Calu3 (cell line): Measurements from ENCODE around the gene ATG2A. TPM values are rescaled to one million over a fixed set of nuclear protein-coding genes. Genes with fewer than 3 reads are reported as not detected.
"Not testable (repeated sequence)": the region's sequence is repeated elsewhere in the genome, so short reads cannot be mapped to it uniquely, and the experiment has no call there.

ENCODE experiments used
- BruUV-seq: library from RNA; stranded (reverse); fragments of 400-500 nt; replicated peaks from 2 replicates; lab custom pipeline; 2021; lab: Mats Ljungman, UMichigan
- CTCF ChIA-PET: fragments of 300-600 bp; sonication (Branson Sonifier 250); formaldehyde crosslinking; loops from one replicate; lab custom pipeline; 2022; ENCODE audit warnings: antibody characterized with exemption; lab: Charles Lee
- DNase-seq: peaks from one replicate; pipeline ENCODE4 v3.0.0; 2022
- H3K27ac Mint-ChIP-seq: one replicate; pipeline ENCODE4 v1.8.0; 2022; ENCODE audit warnings: mixed read lengths; ENCODE audit not compliant: unreplicated experiment
- H3K27me3 Mint-ChIP-seq: one replicate; pipeline ENCODE4 v1.8.0; 2022; ENCODE audit warnings: mixed read lengths; ENCODE audit not compliant: unreplicated experiment
- H3K36me3 Mint-ChIP-seq: one replicate; pipeline ENCODE4 v1.8.0; 2022; ENCODE audit warnings: mild to moderate bottlenecking, moderate library complexity, mixed read lengths; ENCODE audit not compliant: insufficient read depth, unreplicated experiment
- H3K4me1 Mint-ChIP-seq: one replicate; pipeline ENCODE4 v1.8.0; 2022; ENCODE audit warnings: mild to moderate bottlenecking, low read depth, mixed read lengths; ENCODE audit not compliant: unreplicated experiment
- H3K4me3 Mint-ChIP-seq: one replicate; pipeline ENCODE4 v1.8.0; 2022; ENCODE audit warnings: mild to moderate bottlenecking, low read depth, moderate library complexity, mixed read lengths; ENCODE audit not compliant: unreplicated experiment
- H3K9me3 Mint-ChIP-seq: one replicate; pipeline ENCODE4 v1.8.0; 2022; ENCODE audit warnings: low read depth, mixed read lengths; ENCODE audit not compliant: unreplicated experiment
- CTCF ChIP-seq: fragments of 200-600 bp; IDR thresholded peaks from one replicate; pipeline ENCODE4 v1.8.0; 2022; ENCODE audit warnings: antibody characterized with exemption; ENCODE audit not compliant: unreplicated experiment
- intact Hi-C: fragments of 100-400 bp; cut with micrococcal nuclease; formaldehyde crosslinking; loops from one replicate; pipeline ENCODE4 v1.10.0; 2022; ENCODE audit not compliant: unreplicated experiment
- microRNA-seq: library from miRNA; unstranded; fragments of <30 nt; microRNA quantifications from one replicate; pipeline ENCODE4 v1.2.0, GENCODE V29; 2022
- total RNA-seq: library from RNA; stranded (reverse); gene quantifications from 2 replicates; pipeline ENCODE4 v1.2.3, GENCODE V29; 2022

ATG2A gene
- total RNA-seq, 1 experiment from 2014 or later: 29.6 TPM

- BruUV-seq: no TSS peak
- CTCF ChIA-PET: interaction anchor here (0.5 to 4.3 kb wide), 17 partner anchors 9 to 166 kb away, joined by 3 to 49 read pairs (median 4); partner anchors contain the start of genes ARL2, ATG2A, BATF2 and EHD1
- intact Hi-C loops: loop anchor here (5.0 to 10.0 kb wide), 3 partner anchors 149 to 266 kb away; partner anchors contain the start of genes ARL2, BATF2, TM7SF2 and ZNHIT2
- peaks cover 57% of the 10 kb centered on the region for H3K36me3 Mint-ChIP-seq
- no peak overlapping the region for H3K4me3 Mint-ChIP-seq
- no peaks in the 10 kb centered on the region for H3K27me3 Mint-ChIP-seq
- peaks cover 64% of the 10 kb centered on the region for H3K4me1 Mint-ChIP-seq
- DNase-seq: no peak
- TF ChIP-seq CTCF: no peak
- H3K27ac Mint-ChIP-seq: peak overlapping the region; percentile 72
- H3K9me3 Mint-ChIP-seq: no peaks in the 10 kb centered on the region
Observed at GRCh38 chr11:64848214-64848825, 68.7 kb downstream of the ATG2A start.

- Mint-ChIP-seq H3K4me1 (peaks cover 65% of the 10 kb centered on the region), H3K36me3 (peaks cover 55% of the 10 kb centered on the region), H3K27ac (peak overlapping the region; percentile 33), H3K9me3 (no peaks in the 10 kb centered on the region), H3K27me3 (no peaks in the 10 kb centered on the region), H3K4me3 (no peak overlapping the region)
- intact Hi-C loops: loop anchor here (2.0 to 10.0 kb wide), 4 partner anchors 42 to 268 kb away; partner anchors contain the start of genes ARL2, BATF2, TM7SF2 and ZNHIT2
- TF ChIP-seq CTCF: peak; percentile 94
- CTCF ChIA-PET: interaction anchor here (0.6 to 4.3 kb wide), 9 partner anchors 21 to 160 kb away, joined by 3 to 49 read pairs (median 12); partner anchors contain the start of genes BATF2 and EHD1
- BruUV-seq: no TSS peak
- DNase-seq: peak; percentile 97
Observed at GRCh38 chr11:64846998-64847666, 69.9 kb downstream of the ATG2A start.

- Mint-ChIP-seq H3K4me3 (peak overlapping the region; percentile 92), H3K4me1 (peaks cover 51% of the 10 kb centered on the region), H3K36me3 (peaks cover 52% of the 10 kb centered on the region)
- intact Hi-C loops: loop anchor here (2.0 to 10.0 kb wide), 4 partner anchors 43 to 269 kb away; partner anchors contain the start of genes ARL2, BATF2, TM7SF2 and ZNHIT2
- H3K27me3 Mint-ChIP-seq, BruUV-seq, DNase-seq, H3K9me3 Mint-ChIP-seq, H3K27ac Mint-ChIP-seq: not testable (repeated sequence)
- CTCF ChIA-PET: interaction anchor here (1.0 to 4.3 kb wide), 3 partner anchors 42 to 151 kb away, joined by 3 to 49 read pairs (median 11); partner anchors contain the start of gene BATF2
Observed at GRCh38 chr11:64845776-64846129, 71.3 kb downstream of the ATG2A start.

GRCh38 chr11:64845129-64845775, 71.8 kb downstream of the ATG2A start:
- TF ChIP-seq CTCF: no peak
- Mint-ChIP-seq H3K4me1 (peaks cover 51% of the 10 kb centered on the region), H3K9me3 (no peaks in the 10 kb centered on the region), H3K36me3 (peaks cover 52% of the 10 kb centered on the region), H3K27ac (peak overlapping the region; percentile 5), H3K4me3 (peak overlapping the region; percentile 92), H3K27me3 (no peaks in the 10 kb centered on the region)
- no peak for DNase-seq
- CTCF ChIA-PET: interaction anchor here (1.0 to 2.5 kb wide), 3 partner anchors 43 to 169 kb away, joined by 3 to 11 read pairs (median 10); partner anchors contain the start of genes ARL2 and BATF2
- no TSS peak for BruUV-seq
- intact Hi-C loops: loop anchor here (5.0 to 10.0 kb wide), 3 partner anchors 152 to 270 kb away; partner anchors contain the start of genes ARL2, BATF2, TM7SF2 and ZNHIT2

Small RNA genes lying within 50 kb of the gene (microRNA-seq; reads per million reads assigned to microRNA genes)
- gene MIR6749: not detected
- 7.4 reads per million, percentile 26 among the genes with 10 or more reads in this experiment for gene MIR6750

Other genes starting within 250 kb of the ATG2A start
- not detected in 2 replicates for gene NRXN2, start 194.0 kb downstream of the ATG2A start, total RNA-seq
- not detected in 2 replicates for gene RASGRP2, start 173.1 kb downstream of the ATG2A start, total RNA-seq
- 1.4 and 1.8 TPM in 2 replicates for gene PYGM, start 157.2 kb downstream of the ATG2A start, total RNA-seq
- gene SF1, start 138.7 kb downstream of the ATG2A start, total RNA-seq: 312 and 319 TPM in 2 replicates
- gene MAP4K2, start 114.0 kb downstream of the ATG2A start, total RNA-seq: 17.0 and 17.4 TPM in 2 replicates
- 39.8 and 41.0 TPM in 2 replicates for gene MEN1, start 106.7 kb downstream of the ATG2A start, total RNA-seq
- 26.5 and 33.0 TPM in 2 replicates for gene CDC42BPG, start 72.6 kb downstream of the ATG2A start, total RNA-seq
- 92.8 and 101 TPM in 2 replicates for gene EHD1, start 38.6 kb downstream of the ATG2A start, total RNA-seq
- 9.9 and 12.2 TPM in 2 replicates for gene PPP2R5B, start 7.5 kb upstream of the ATG2A start, total RNA-seq
- not detected in 2 replicates for gene GPHA2, start 18.7 kb upstream of the ATG2A start, total RNA-seq
- gene MAJIN, start 54.9 kb upstream of the ATG2A start, total RNA-seq: 0.56 TPM in 1 of 2 replicates, not detected in the other
- 4.5 and 11.3 TPM in 2 replicates for gene BATF2, start 79.8 kb upstream of the ATG2A start, total RNA-seq
- 62.6 and 63.7 TPM in 2 replicates for gene ARL2, start 97.0 kb upstream of the ATG2A start, total RNA-seq
- 22.1 and 25.7 TPM in 2 replicates for gene SNX15, start 110.2 kb upstream of the ATG2A start, total RNA-seq
- gene SAC3D1, start 124.0 kb upstream of the ATG2A start, total RNA-seq: 12.9 and 17.6 TPM in 2 replicates
- gene NAALADL1, start 141.3 kb upstream of the ATG2A start, total RNA-seq: not detected in 2 replicates
- 53.4 and 55.4 TPM in 2 replicates for gene CDCA5, start 166.8 kb upstream of the ATG2A start, total RNA-seq
- 47.6 and 48.0 TPM in 2 replicates for gene ZFPL1, start 167.0 kb upstream of the ATG2A start, total RNA-seq
- gene VPS51, start 179.0 kb upstream of the ATG2A start, total RNA-seq: 64.4 and 78.1 TPM in 2 replicates
- gene TM7SF2, start 194.7 kb upstream of the ATG2A start, total RNA-seq: 41.2 and 42.8 TPM in 2 replicates
- gene ZNHIT2, start 200.5 kb upstream of the ATG2A start, total RNA-seq: 13.2 and 17.2 TPM in 2 replicates
- gene FAU, start 204.9 kb upstream of the ATG2A start, total RNA-seq: 650 and 668 TPM in 2 replicates
- 84.1 and 97.9 TPM in 2 replicates for gene MRPL49, start 205.1 kb upstream of the ATG2A start, total RNA-seq
- 68.5 and 76.7 TPM in 2 replicates for gene SYVN1, start 217.3 kb upstream of the ATG2A start, total RNA-seq